ENCODE data around the gene CTLA4. TPM values are rescaled to one million over a fixed set of nuclear protein-coding genes. Genes with fewer than 3 reads are reported as not detected.

Gene CTLA4
- total RNA-seq, 2 experiments from 2014 or later, result 121 to 127 TPM

DNA sequence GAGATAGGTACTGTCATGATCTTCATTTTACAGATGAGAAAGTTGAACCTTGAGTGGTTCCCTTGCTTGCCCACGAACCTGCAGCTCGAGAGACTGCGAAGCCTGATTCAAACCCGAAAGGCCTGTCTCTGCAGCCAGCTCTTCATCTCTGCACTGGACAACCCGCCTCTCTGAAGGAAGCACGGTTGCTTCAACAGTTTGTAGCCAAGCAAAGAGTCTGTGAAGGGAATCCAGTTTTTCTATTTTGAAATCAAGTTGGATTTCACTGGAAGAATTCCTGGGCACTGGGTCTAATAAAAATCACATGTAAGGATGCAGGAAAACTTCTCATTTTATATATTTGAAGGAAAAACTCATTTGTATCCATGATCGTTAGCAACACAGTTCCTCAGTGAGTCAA is 47.7 kb downstream of the CTLA4 start:
- Mint-ChIP-seq H3K9me3 (ENCODE audit: low read depth) (no peaks in the 10 kb centered on the region), H3K4me3 (peak overlapping the region; percentile 1), H3K27me3 (peaks cover 2% of the 10 kb centered on the region), H3K4me1 (peaks cover 46% of the 10 kb centered on the region), H3K27ac (no peak overlapping the region), H3K36me3 (ENCODE audit: low read depth) (no peaks in the 10 kb centered on the region)
- no peak for ATAC-seq
- ChIA-PET POLR2A (interaction anchor here (0.7 to 1.2 kb wide), 3 partner anchors 47 to 174 kb away, joined by 3 to 4 read pairs (median 4); partner anchors contain the start of gene CTLA4), CTCF (interaction anchor here (0.5 to 1.3 kb wide), 6 partner anchors 10 to 122 kb away, joined by 3 to 6 read pairs (median 3); no protein-coding TSS in a partner anchor)
- DNase-seq, result no peak
- intact Hi-C loops (cut with DNase I, micrococcal nuclease), result no loop called here

- CTCF ChIA-PET, result interaction anchor here (1.2 to 1.6 kb wide), 2 partner anchors 10 to 102 kb away, joined by 3 read pairs; no protein-coding TSS in a partner anchor
Measured at GRCh38 chr2:203916756-203917155, 49.2 kb downstream of the CTLA4 start.

DNA sequence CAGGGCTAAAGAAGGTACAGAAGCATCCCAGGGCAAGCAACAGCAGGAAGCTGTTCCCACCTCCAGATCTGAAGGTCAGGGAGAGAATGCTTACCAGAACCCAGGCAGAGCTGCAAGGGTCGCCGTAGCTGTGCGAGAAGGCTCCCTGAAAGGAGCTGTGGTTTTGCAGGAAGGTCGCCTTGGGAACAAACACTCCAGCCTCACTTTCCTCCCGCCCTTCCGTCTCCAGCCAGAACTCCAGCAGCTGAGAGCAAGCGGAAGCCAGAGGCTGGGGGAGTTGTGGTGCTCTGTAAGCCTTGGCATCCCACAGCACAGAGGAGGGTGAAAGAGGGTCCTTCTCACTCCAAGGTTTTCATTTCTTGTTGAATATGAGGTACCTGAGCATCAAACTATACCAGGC is 50.7 kb downstream of the CTLA4 start:
- no peak overlapping the region for H3K27ac Mint-ChIP-seq

More at GRCh38 chr2:203916756-203917155, 49.2 kb downstream of the CTLA4 start:
- Mint-ChIP-seq H3K4me3 (no peak overlapping the region), H3K36me3 (ENCODE audit: low read depth) (no peaks in the 10 kb centered on the region), H3K9me3 (ENCODE audit: low read depth) (no peaks in the 10 kb centered on the region), H3K4me1 (peaks cover 44% of the 10 kb centered on the region), H3K27ac (no peak overlapping the region), H3K27me3 (peaks cover 2% of the 10 kb centered on the region)
- DNase-seq, result no peak
- intact Hi-C loops (cut with DNase I, micrococcal nuclease), result no loop called here
- ATAC-seq, result peak; percentile 58
- POLR2A ChIA-PET, result no interaction called here

GRCh38 chr2:203918839-203919238 is 51.3 kb downstream of the CTLA4 start:
- POLR2A ChIA-PET, result no interaction called here
- no peak for ATAC-seq
- CTCF ChIA-PET, result interaction anchor here (1.4 to 2.2 kb wide), 3 partner anchors 10 to 104 kb away, joined by 3 to 8 read pairs (median 5); no protein-coding TSS in a partner anchor
- Mint-ChIP-seq H3K4me1 (peaks cover 43% of the 10 kb centered on the region), H3K4me3 (no peak overlapping the region), H3K9me3 (ENCODE audit: low read depth) (no peaks in the 10 kb centered on the region), H3K36me3 (ENCODE audit: low read depth) (no peaks in the 10 kb centered on the region), H3K27ac (peak overlapping the region; percentile 4), H3K27me3 (no peaks in the 10 kb centered on the region)
- DNase-seq, result no peak
- intact Hi-C loops (cut with DNase I, micrococcal nuclease), result no loop called here

More for the DNA sequence above, 50.7 kb downstream of the CTLA4 start:
- H3K36me3 Mint-ChIP-seq (ENCODE audit: low read depth), result no peaks in the 10 kb centered on the region
- no peak overlapping the region for H3K4me3 Mint-ChIP-seq
- POLR2A ChIA-PET, result interaction anchor here (0.6 kb wide), 1 partner anchor 1723 kb away, joined by 11 read pairs; no protein-coding TSS in a partner anchor
- DNase-seq (no peak), ATAC-seq (no peak)
- no peaks in the 10 kb centered on the region for H3K9me3 Mint-ChIP-seq (ENCODE audit: low read depth)
- CTCF ChIA-PET, result interaction anchor here (1.4 to 2.2 kb wide), 3 partner anchors 10 to 103 kb away, joined by 3 to 8 read pairs (median 5); no protein-coding TSS in a partner anchor
- intact Hi-C loops (cut with DNase I, micrococcal nuclease), result no loop called here
- H3K27me3 Mint-ChIP-seq, result no peaks in the 10 kb centered on the region
- peaks cover 44% of the 10 kb centered on the region for H3K4me1 Mint-ChIP-seq

Other genes starting within 250 kb of the CTLA4 start
- gene CD28, start 161.1 kb upstream of the CTLA4 start, total RNA-seq, result 100 to 1,000 TPM; 175 TPM
- gene ICOS, start 69.0 kb downstream of the CTLA4 start, total RNA-seq, result 100 to 1,000 TPM; 133 to 161 TPM

Measured in activated CD4-positive, alpha-beta T cell treated with anti-CD3 and anti-CD28 coated beads for 36 hours (primary cell).